ENCODE data around the gene CLDN3. TPM values are rescaled to one million over a fixed set of nuclear protein-coding genes. Genes with fewer than 3 reads are reported as not detected.
A peak's percentile ranks its signal among the peaks of the same experiment; 100 is the strongest.

The CLDN3 gene
- total RNA-seq, 1 experiment from 2014 or later: 16.5 TPM

- H3K4me1 ChIP-seq (ENCODE audit: insufficient read depth, low read length): peaks cover 4% of the 10 kb centered on the region; the same call in 1 of the 2 replicates
- peaks cover 8% of the 10 kb centered on the region for H3K27me3 Mint-ChIP-seq (ENCODE audit: low read depth)
- no peaks in the 10 kb centered on the region for H3K79me2 ChIP-seq (ENCODE audit: insufficient read depth, low read length)
- peaks cover 3% of the 10 kb centered on the region for H4K20me1 ChIP-seq (ENCODE audit: control insufficient read depth, insufficient read depth, insufficient read length)
- H3K4me2 ChIP-seq (ENCODE audit: insufficient read depth, insufficient read length, low read length): no peak overlapping the region
- H2BK5ac ChIP-seq (ENCODE audit: insufficient read length, low read length): no peak overlapping the region
- no peaks in the 10 kb centered on the region for H3K9me3 Mint-ChIP-seq
- no peak overlapping the region for H2AFZ ChIP-seq (ENCODE audit: low read length)
- H3K4me3 Mint-ChIP-seq: no peak overlapping the region
- no peak overlapping the region for H4K8ac ChIP-seq (replicated peaks; ENCODE audit: insufficient read length, low read depth, low read length)
- H3T11ph ChIP-seq (ENCODE audit: low read length): no peak overlapping the region
- H3K23ac ChIP-seq (ENCODE audit: insufficient read length, low read depth, low read length): no peak overlapping the region
- H3K36me3 Mint-ChIP-seq (ENCODE audit: insufficient read depth in 1 of 3, low read depth in 3 of 3): peaks cover 0 to 10% (median 4%) of the 10 kb centered on the region in 3 experiments; a peak in 3 of 7 replicates
- peak overlapping the region; percentile 14 for H2BK12ac ChIP-seq (ENCODE audit: insufficient read length, low read depth, low read length)
- no peak overlapping the region for H3K56ac ChIP-seq (ENCODE audit: insufficient read length, low read depth, low read length)
- no peak overlapping the region for H3K27ac Mint-ChIP-seq
- H2BK20ac ChIP-seq (ENCODE audit: low read depth, low read length, poor library complexity, severe bottlenecking): no peak overlapping the region
- H3K18ac ChIP-seq (ENCODE audit: insufficient read length, low read depth, low read length): no peak overlapping the region
- no peak overlapping the region for H3K9ac ChIP-seq (ENCODE audit: extremely low read depth, insufficient read length, low read length)
- no peak overlapping the region for H3K4ac ChIP-seq (ENCODE audit: low read depth, low read length)
- no peak overlapping the region for H2AK5ac ChIP-seq (ENCODE audit: insufficient read length, low read length)
- H3K27me3 ChIP-seq (ENCODE audit: insufficient read depth, low read length): peaks cover 2% of the 10 kb centered on the region; the same call in 1 of the 2 replicates
- no CpG with 5 or more reads among the region's 17 CpGs for WGBS (ENCODE audit: extremely low coverage, insufficient read length, low lambda C conversion rate)
- H3K23me2 ChIP-seq (ENCODE audit: insufficient read length, low read depth, low read length, poor library complexity, severe bottlenecking): peaks cover 19% of the 10 kb centered on the region
- H3K14ac ChIP-seq (ENCODE audit: insufficient read depth, low read length): peak overlapping the region; percentile 63; the same call in 1 of the 2 replicates
- no peaks in the 10 kb centered on the region for H3K9me3 ChIP-seq (ENCODE audit: control insufficient read depth, low read depth, low read length)
- H3K4me1 Mint-ChIP-seq: peaks cover 18 to 39% of the 10 kb centered on the region in 2 experiments
- no peaks in the 10 kb centered on the region for H3K79me1 ChIP-seq (ENCODE audit: insufficient read depth, low read depth, low read length, poor library complexity, severe bottlenecking)
- H2BK120ac ChIP-seq (ENCODE audit: low read depth, low read length, poor library complexity, severe bottlenecking): no peak overlapping the region
- no peak for TF ChIP-seq CTCF (conservative IDR thresholded peaks at IDR 0.05)
- no peak for DNase-seq
- H4K5ac ChIP-seq (ENCODE audit: insufficient read length, low read depth, low read length): no peak overlapping the region
- no peak overlapping the region for H2BK15ac ChIP-seq (ENCODE audit: low read depth, low read length)
- H3K27ac ChIP-seq (ENCODE audit: insufficient read length, low read depth, low read length): no peak overlapping the region
- no peak overlapping the region for H4K91ac ChIP-seq (ENCODE audit: insufficient read length, low read depth, low read length)
Measured at GRCh38 chr7:73766556-73767229, 3.4 kb downstream of the CLDN3 start.
